ENCODE results near the gene PDRG1. TPM values are rescaled to one million over a fixed set of nuclear protein-coding genes. Genes with fewer than 3 reads are reported as not detected.

Gene PDRG1
- total RNA-seq, 1 experiment from 2014 or later, result 48.2 TPM

DNA sequence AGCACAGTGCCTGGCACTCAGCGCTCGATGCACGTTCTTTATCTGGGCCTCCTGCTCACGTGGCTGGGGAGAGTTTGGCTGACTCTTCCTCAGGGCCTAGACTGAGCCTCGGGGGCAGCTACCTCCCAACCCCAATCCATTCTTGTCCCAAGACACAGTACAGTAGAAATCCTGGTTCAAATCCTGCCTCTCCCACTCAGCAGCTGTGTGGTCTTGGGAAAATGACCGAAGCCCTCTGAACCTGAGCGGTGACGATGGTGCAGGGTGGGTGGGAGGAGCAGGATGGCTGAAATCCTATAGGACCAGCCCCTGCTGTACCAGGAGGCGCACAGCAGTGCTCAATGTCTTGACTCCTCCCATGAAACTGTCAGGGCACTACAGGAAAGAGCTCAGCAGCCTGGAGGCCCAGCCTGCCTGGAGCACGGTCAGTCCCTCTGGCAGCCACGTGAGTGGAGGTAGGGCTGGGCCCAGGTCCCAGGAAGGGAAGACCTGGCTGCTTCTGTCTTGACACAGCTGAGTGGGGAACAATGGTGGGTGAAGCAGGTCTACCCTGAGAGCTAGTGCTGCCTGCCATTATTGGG lies 31.5 kb downstream of the PDRG1 start:
- in situ Hi-C loops (cut with HindIII; ENCODE audit: low pct_unique_long_range_greater_than_20kb, low sequenced_read_pairs), result no loop called here
- no peak for TF ChIP-seq TCF7L2 (IDR thresholded peaks at IDR 0.05; ENCODE audit: low read depth, low read length)
- no peak for TF ChIP-seq POLR2AphosphoS5 (IDR thresholded peaks at IDR 0.05; ENCODE audit: low read depth, low read length)
- no peak for TF ChIP-seq CTCF (IDR thresholded peaks at IDR 0.05)
- no peak for TF ChIP-seq SIN3A (IDR thresholded peaks at IDR 0.05; ENCODE audit: borderline replicate concordance, insufficient read depth, low read depth, low read length)
- TF ChIP-seq, protein P1, sequence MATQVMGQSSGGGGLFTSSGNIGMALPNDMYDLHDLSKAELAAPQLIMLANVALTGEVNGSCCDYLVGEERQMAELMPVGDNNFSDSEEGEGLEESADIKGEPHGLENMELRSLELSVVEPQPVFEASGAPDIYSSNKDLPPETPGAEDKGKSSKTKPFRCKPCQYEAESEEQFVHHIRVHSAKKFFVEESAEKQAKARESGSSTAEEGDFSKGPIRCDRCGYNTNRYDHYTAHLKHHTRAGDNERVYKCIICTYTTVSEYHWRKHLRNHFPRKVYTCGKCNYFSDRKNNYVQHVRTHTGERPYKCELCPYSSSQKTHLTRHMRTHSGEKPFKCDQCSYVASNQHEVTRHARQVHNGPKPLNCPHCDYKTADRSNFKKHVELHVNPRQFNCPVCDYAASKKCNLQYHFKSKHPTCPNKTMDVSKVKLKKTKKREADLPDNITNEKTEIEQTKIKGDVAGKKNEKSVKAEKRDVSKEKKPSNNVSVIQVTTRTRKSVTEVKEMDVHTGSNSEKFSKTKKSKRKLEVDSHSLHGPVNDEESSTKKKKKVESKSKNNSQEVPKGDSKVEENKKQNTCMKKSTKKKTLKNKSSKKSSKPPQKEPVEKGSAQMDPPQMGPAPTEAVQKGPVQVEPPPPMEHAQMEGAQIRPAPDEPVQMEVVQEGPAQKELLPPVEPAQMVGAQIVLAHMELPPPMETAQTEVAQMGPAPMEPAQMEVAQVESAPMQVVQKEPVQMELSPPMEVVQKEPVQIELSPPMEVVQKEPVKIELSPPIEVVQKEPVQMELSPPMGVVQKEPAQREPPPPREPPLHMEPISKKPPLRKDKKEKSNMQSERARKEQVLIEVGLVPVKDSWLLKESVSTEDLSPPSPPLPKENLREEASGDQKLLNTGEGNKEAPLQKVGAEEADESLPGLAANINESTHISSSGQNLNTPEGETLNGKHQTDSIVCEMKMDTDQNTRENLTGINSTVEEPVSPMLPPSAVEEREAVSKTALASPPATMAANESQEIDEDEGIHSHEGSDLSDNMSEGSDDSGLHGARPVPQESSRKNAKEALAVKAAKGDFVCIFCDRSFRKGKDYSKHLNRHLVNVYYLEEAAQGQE (IDR thresholded peaks at IDR 0.05; ENCODE audit: insufficient read depth in 1 of 2, low read depth in 2 of 2, low read length in 1 of 2), result no peak
- Histone ChIP-seq H3K27me3 (ENCODE audit: control insufficient read depth, insufficient read depth, low read length) (no peaks in the 10 kb centered on the region), H3K4me1 (ENCODE audit: control insufficient read depth, insufficient read depth, low read length) (peaks cover 7% of the 10 kb centered on the region), H3K27ac (ENCODE audit: low read length) (no peak overlapping the region), H3K9me3 (ENCODE audit: control insufficient read depth, insufficient read depth, low read depth, low read length) (no peaks in the 10 kb centered on the region), H3K4me3 (ENCODE audit: low read depth in 2 of 2, low read length in 2 of 2) (no peak overlapping the region), H3K36me3 (ENCODE audit: control insufficient read depth, insufficient read depth, low read length) (no peaks in the 10 kb centered on the region)
- CTCF ChIA-PET, result no interaction called here
- intact Hi-C loops (cut with micrococcal nuclease; ENCODE audit: unreplicated experiment), result no loop called here
- BruUV-seq (replicated peaks), result no TSS peak
- DNase-seq (ENCODE audit: low read depth, low spot score) (no peak), ATAC-seq (no peak; the same call in 1 of the 2 replicates)
- POLR2A ChIA-PET, result no interaction called here

- DNase-seq (ENCODE audit: low read depth, low spot score) (no peak), ATAC-seq (no peak)
- Histone ChIP-seq H3K27me3 (ENCODE audit: control insufficient read depth, insufficient read depth, low read length) (no peaks in the 10 kb centered on the region), H3K4me3 (ENCODE audit: low read depth in 2 of 2, low read length in 2 of 2) (no peak overlapping the region), H3K36me3 (ENCODE audit: control insufficient read depth, insufficient read depth, low read length) (no peaks in the 10 kb centered on the region), H3K9me3 (ENCODE audit: control insufficient read depth, insufficient read depth, low read depth, low read length) (no peaks in the 10 kb centered on the region), H3K27ac (ENCODE audit: low read length) (no peak overlapping the region), H3K4me1 (ENCODE audit: control insufficient read depth, insufficient read depth, low read length) (peaks cover 7% of the 10 kb centered on the region)
- BruUV-seq (replicated peaks), result no TSS peak
- ChIA-PET POLR2A (no interaction called here), CTCF (no interaction called here)
- no peak for TF ChIP-seq SIN3A (IDR thresholded peaks at IDR 0.05; ENCODE audit: borderline replicate concordance, insufficient read depth, low read depth, low read length)
- TF ChIP-seq, protein P1 (IDR thresholded peaks at IDR 0.05; ENCODE audit: insufficient read depth in 1 of 2, low read depth in 2 of 2, low read length in 1 of 2), result no peak
- in situ Hi-C loops (cut with HindIII; ENCODE audit: low pct_unique_long_range_greater_than_20kb, low sequenced_read_pairs), result no loop called here
- intact Hi-C loops (cut with micrococcal nuclease; ENCODE audit: unreplicated experiment), result no loop called here
These were observed 32.3 kb downstream of the PDRG1 start for GRCh38 chr20:31919410-31920155.
